ENCODE measurements around the gene COQ5.

The COQ5 gene

GRCh38 chr12:120453977-120454376 is 75.0 kb downstream of the COQ5 start:
- DNase-seq (ENCODE audit: low read depth in 2 of 2) = no peak

Data from stimulated activated CD4-positive, alpha-beta T cell treated with anti-CD3 and anti-CD28 coated beads, Interleukin-1b, Interleukin-23, amount 100 ng/mL, for 4 hours (primary cell).